K562 treated with DMSO at 1 percent for 4 hours (cell line): ENCODE measurements around the gene DRGX. TPM values are rescaled to one million over a fixed set of nuclear protein-coding genes. Genes with fewer than 3 reads are reported as not detected.

Source experiments
- total RNA-seq: library from RNA; unstranded; fragments of 300-600 nt; gene quantifications from 2 replicates; pipeline ENCODE4 v1.2.3, GENCODE V29; 2022; ENCODE audit not compliant: insufficient read depth

Gene DRGX
- not detected in 2 replicates for total RNA-seq

GRCh38 chr10:49395741-49396665 lies at the start of gene DRGX:
Gene DRGX (minus strand): TSS chr10:49396089. CDS start chr10:49395440, 649 bp downstream.

Other genes with a start within 250 kb of the DRGX start
- gene TMEM273, start 207.7 kb downstream of the DRGX start, total RNA-seq = 168 and 174 TPM in 2 replicates
- 0.38 and 0.50 TPM in 2 replicates for gene C10orf71, start 96.9 kb downstream of the DRGX start, total RNA-seq
- 7.9 and 12.0 TPM in 2 replicates for gene ERCC6, start 143.0 kb upstream of the DRGX start, total RNA-seq
- not detected in 2 replicates for gene SLC18A3, start 214.2 kb upstream of the DRGX start, total RNA-seq
- gene CHAT, start 217.9 kb upstream of the DRGX start, total RNA-seq = not detected in 2 replicates